ENCODE measurements around the gene MIS12. TPM values are rescaled to one million over a fixed set of nuclear protein-coding genes. Genes with fewer than 3 reads are reported as not detected.

Gene MIS12
- total RNA-seq, 3 donors from 2014 or later: 10.2 to 14.3 (median 12.0) TPM

GRCh38 chr17:5516060-5516792 is 29.9 kb downstream of the MIS12 start:
- TF ChIP-seq CTCF (IDR thresholded peaks at IDR 0.05): no peak
- no peaks in the 10 kb centered on the region for H3K36me3 ChIP-seq (ENCODE audit: low read depth)
- DNase-seq (no peak), ATAC-seq (peak; percentile 35)
- no peak overlapping the region for H3K4me3 ChIP-seq
- H3K4me1 ChIP-seq (ENCODE audit: low read depth): no peaks in the 10 kb centered on the region
- intact Hi-C loops (cut with DNase I, micrococcal nuclease): no loop called here
- no peaks in the 10 kb centered on the region for H3K9me3 ChIP-seq

GRCh38 chr17:5522476-5522875 is 36.1 kb downstream of the MIS12 start:
- Histone ChIP-seq H3K9me3 (no peaks in the 10 kb centered on the region), H3K4me3 (no peak overlapping the region), H3K4me1 (ENCODE audit: low read depth) (no peaks in the 10 kb centered on the region), H3K36me3 (ENCODE audit: low read depth) (no peaks in the 10 kb centered on the region)
- intact Hi-C loops (cut with DNase I, micrococcal nuclease): no loop called here
- ATAC-seq (no peak), DNase-seq (no peak)
- TF ChIP-seq CTCF (IDR thresholded peaks at IDR 0.05): no peak

GRCh38 chr17:5523249-5523648 is 36.9 kb downstream of the MIS12 start:
- H3K4me3 ChIP-seq: no peak overlapping the region
- DNase-seq: no peak
- TF ChIP-seq CTCF (IDR thresholded peaks at IDR 0.05): no peak
- H3K4me1 ChIP-seq (ENCODE audit: low read depth): no peaks in the 10 kb centered on the region
- no peak for ATAC-seq
- H3K9me3 ChIP-seq: no peaks in the 10 kb centered on the region
- intact Hi-C loops (cut with DNase I, micrococcal nuclease): no loop called here
- H3K36me3 ChIP-seq (ENCODE audit: low read depth): no peaks in the 10 kb centered on the region

- no peaks in the 10 kb centered on the region for H3K4me1 ChIP-seq (ENCODE audit: low read depth)
- no peaks in the 10 kb centered on the region for H3K9me3 ChIP-seq
- intact Hi-C loops (cut with DNase I, micrococcal nuclease): no loop called here
- DNase-seq (peak; percentile 34 to 63 (median 40)), ATAC-seq (peak; percentile 62)
- no peaks in the 10 kb centered on the region for H3K36me3 ChIP-seq (ENCODE audit: low read depth)
- H3K4me3 ChIP-seq: no peak overlapping the region
- no peak for TF ChIP-seq CTCF (IDR thresholded peaks at IDR 0.05)
Observed at GRCh38 chr17:5526821-5527598, 40.6 kb downstream of the MIS12 start.

DNA sequence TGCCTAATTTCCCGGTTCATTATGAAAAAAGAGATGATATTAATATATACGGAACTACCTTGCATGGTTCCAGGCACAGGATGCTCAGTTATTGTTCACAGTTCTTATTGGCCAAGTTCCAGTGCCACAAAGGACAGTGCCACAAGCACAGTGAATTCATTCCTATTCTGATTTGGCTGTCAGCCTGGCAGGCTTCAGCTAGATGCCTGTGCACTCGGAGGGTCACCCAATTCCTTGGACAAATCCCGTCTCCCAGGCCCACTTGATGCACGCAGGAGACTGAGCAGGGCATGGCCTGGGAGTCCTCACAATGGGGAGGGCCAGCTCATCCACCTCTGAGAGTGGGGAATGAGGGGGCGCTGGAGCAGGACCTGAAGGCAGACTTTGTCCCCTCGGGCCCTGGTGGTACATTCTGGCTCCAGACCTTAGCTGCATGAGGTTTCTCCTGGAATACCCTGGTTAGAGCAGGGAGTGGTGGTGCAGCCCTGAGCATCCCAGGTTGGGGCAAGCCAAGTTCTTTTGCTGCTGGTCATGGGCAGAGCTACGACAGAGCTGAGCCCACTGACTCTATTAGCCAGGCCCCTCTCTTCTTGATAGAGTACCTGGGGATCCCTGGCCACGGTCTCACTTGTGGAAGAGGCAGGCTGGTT is 41.4 kb downstream of the MIS12 start:
- Histone ChIP-seq H3K4me3 (no peak overlapping the region), H3K36me3 (ENCODE audit: low read depth) (no peaks in the 10 kb centered on the region), H3K9me3 (no peaks in the 10 kb centered on the region), H3K4me1 (ENCODE audit: low read depth) (no peaks in the 10 kb centered on the region)
- no peak for DNase-seq
- intact Hi-C loops (cut with DNase I, micrococcal nuclease): no loop called here
- TF ChIP-seq CTCF (IDR thresholded peaks at IDR 0.05): no peak
- ATAC-seq: no peak
